H1 (cell line): ENCODE data around the gene GLB1L2. TPM values are rescaled to one million over a fixed set of nuclear protein-coding genes. Genes with fewer than 3 reads are reported as not detected.

Source experiments
- ATF2 ChIP-seq: IDR thresholded peaks from 2 replicates; pipeline ENCODE4 v1.6.1; 2012; ENCODE audit warnings: low read length, inconsistent platforms
- GTF2F1 ChIP-seq: IDR thresholded peaks from 2 replicates; pipeline ENCODE4 v1.6.1; 2012; ENCODE audit warnings: low read depth, low read length, improper control_type of control experiment, borderline replicate concordance
- JUN ChIP-seq: IDR thresholded peaks from 2 replicates; pipeline ENCODE4 v1.6.1; 2011; ENCODE audit warnings: low read depth, mild to moderate bottlenecking, improper control_type of control experiment, low read length
- KDM1A ChIP-seq: fragments of 200-600, 300-600 bp; sonication (generic); IDR thresholded peaks from 2 replicates; pipeline ENCODE4 v1.7.1; 2016; ENCODE audit warnings: mild to moderate bottlenecking, low read length, borderline replicate concordance
- KDM4A ChIP-seq: IDR thresholded peaks from one replicate; pipeline ENCODE4 v1.7.1; 2012; ENCODE audit warnings: low read depth, mild to moderate bottlenecking, moderate library complexity, low read length, inconsistent platforms; ENCODE audit not compliant: severe bottlenecking
- KDM5A ChIP-seq: fragments of 200-600 bp; IDR thresholded peaks from 2 replicates; pipeline ENCODE4 v1.7.1; 2012; ENCODE audit warnings: mild to moderate bottlenecking, low read length, inconsistent platforms, mixed read lengths
- TAF7 ChIP-seq: optimal IDR thresholded peaks from 2 replicates; pipeline ENCODE3; 2011; ENCODE audit warnings: low read depth, mild to moderate bottlenecking, inconsistent platforms, low read length, moderate library complexity, borderline replicate concordance
- polyA plus RNA-seq, 7 experiments: library from polyadenylated mRNA; depleted of rRNA in 3 of 7; stranded (reverse) in 5 of 7; unstranded in 2 of 7; fragments of >200 nt in 5 of 7; fragments of 200-250 nt in 2 of 7; gene quantifications; 1 replicate in 5 of 7; 2 replicates in 1 of 7; 4 replicates in 1 of 7; pipeline versions ENCODE4 v1.2.1 to v1.2.3, GENCODE V29; 2011 to 2013; ENCODE audit warnings: missing spikeins in 2 of 7, mixed read lengths in 2 of 7
- total RNA-seq: library from RNA; stranded (reverse); fragmentation: NEBNext Ultra II Directional; extraction: Animal tissue kit (Norgen Biotek cat#: 25700); gene quantifications from 2 replicates; pipeline ENCODE4 v1.2.1, GENCODE V29; 2021

Gene GLB1L2
- total and polyA plus RNA-seq, 2 of the 8 experiments (the other 6 are each of a cell fraction or from before 2014, with no cell fraction given), result 4.4 to 7.9 TPM

GRCh38 chr11:134413826-134414731 lies 82.3 kb downstream of the GLB1L2 start (continued):
- TF ChIP-seq KDM1A (no peak), KDM4A (no peak), ATF2 (no peak), GTF2F1 (no peak), JUN (no peak), TAF7 (no peak), KDM5A (no peak)
